Measurements from ENCODE around the gene TMEM117.

DNA sequence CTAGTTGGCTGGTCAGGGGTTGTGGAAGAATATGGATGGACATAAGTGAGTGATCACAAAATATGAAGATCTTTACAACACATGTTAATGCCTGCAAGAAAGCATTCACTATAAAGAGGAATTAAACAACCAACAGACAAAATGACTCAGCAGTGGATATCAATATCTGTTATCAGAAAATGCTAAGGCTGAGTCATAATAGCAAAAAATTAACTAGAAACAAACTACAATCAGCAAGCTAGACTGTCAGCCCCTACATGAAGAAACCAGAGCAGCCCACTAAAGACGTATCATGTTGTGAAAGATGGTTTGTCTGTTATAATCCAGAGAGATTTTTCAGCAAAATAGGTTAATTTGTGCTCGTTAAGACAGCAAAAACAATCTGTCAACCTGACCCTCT is 567.3 kb downstream of the TMEM117 start:
- TF ChIP-seq, protein P1, sequence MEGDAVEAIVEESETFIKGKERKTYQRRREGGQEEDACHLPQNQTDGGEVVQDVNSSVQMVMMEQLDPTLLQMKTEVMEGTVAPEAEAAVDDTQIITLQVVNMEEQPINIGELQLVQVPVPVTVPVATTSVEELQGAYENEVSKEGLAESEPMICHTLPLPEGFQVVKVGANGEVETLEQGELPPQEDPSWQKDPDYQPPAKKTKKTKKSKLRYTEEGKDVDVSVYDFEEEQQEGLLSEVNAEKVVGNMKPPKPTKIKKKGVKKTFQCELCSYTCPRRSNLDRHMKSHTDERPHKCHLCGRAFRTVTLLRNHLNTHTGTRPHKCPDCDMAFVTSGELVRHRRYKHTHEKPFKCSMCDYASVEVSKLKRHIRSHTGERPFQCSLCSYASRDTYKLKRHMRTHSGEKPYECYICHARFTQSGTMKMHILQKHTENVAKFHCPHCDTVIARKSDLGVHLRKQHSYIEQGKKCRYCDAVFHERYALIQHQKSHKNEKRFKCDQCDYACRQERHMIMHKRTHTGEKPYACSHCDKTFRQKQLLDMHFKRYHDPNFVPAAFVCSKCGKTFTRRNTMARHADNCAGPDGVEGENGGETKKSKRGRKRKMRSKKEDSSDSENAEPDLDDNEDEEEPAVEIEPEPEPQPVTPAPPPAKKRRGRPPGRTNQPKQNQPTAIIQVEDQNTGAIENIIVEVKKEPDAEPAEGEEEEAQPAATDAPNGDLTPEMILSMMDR (tag by site-specific recombination; IDR thresholded peaks at IDR 0.05) = no peak
- TF ChIP-seq, protein P2, sequence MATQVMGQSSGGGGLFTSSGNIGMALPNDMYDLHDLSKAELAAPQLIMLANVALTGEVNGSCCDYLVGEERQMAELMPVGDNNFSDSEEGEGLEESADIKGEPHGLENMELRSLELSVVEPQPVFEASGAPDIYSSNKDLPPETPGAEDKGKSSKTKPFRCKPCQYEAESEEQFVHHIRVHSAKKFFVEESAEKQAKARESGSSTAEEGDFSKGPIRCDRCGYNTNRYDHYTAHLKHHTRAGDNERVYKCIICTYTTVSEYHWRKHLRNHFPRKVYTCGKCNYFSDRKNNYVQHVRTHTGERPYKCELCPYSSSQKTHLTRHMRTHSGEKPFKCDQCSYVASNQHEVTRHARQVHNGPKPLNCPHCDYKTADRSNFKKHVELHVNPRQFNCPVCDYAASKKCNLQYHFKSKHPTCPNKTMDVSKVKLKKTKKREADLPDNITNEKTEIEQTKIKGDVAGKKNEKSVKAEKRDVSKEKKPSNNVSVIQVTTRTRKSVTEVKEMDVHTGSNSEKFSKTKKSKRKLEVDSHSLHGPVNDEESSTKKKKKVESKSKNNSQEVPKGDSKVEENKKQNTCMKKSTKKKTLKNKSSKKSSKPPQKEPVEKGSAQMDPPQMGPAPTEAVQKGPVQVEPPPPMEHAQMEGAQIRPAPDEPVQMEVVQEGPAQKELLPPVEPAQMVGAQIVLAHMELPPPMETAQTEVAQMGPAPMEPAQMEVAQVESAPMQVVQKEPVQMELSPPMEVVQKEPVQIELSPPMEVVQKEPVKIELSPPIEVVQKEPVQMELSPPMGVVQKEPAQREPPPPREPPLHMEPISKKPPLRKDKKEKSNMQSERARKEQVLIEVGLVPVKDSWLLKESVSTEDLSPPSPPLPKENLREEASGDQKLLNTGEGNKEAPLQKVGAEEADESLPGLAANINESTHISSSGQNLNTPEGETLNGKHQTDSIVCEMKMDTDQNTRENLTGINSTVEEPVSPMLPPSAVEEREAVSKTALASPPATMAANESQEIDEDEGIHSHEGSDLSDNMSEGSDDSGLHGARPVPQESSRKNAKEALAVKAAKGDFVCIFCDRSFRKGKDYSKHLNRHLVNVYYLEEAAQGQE (tag by site-specific recombination; IDR thresholded peaks at IDR 0.05) = no peak
- TF ChIP-seq ZBTB20 (tag by site-specific recombination; IDR thresholded peaks at IDR 0.05) = no peak
- no peak for TF ChIP-seq ATF2 (tag by site-specific recombination; IDR thresholded peaks at IDR 0.05; ENCODE audit: low read depth)
- no peak for TF ChIP-seq ZNF629 (tag by site-specific recombination; IDR thresholded peaks at IDR 0.05)
- no peak for TF ChIP-seq YY1 (tag by site-specific recombination; IDR thresholded peaks at IDR 0.05)
- TF ChIP-seq ZNF776 (tag by site-specific recombination; IDR thresholded peaks at IDR 0.05; ENCODE audit: borderline replicate concordance) = no peak
- TF ChIP-seq PRDM2 (tag by site-specific recombination; IDR thresholded peaks at IDR 0.05; ENCODE audit: borderline replicate concordance) = no peak
- TF ChIP-seq ZNF121 (tag by site-specific recombination; IDR thresholded peaks at IDR 0.05) = no peak
- no peak for TF ChIP-seq ZNF274 (IDR thresholded peaks at IDR 0.05; ENCODE audit: low read length)
- TF ChIP-seq ZNF274 (tag by site-specific recombination; IDR thresholded peaks at IDR 0.05; ENCODE audit: borderline replicate concordance) = no peak
